GM19452 (cell line): Measurements from ENCODE around the gene AKAP13.

Experiments used
- ATAC-seq: cut with Tn5 transposase; IDR thresholded peaks from one replicate; pipeline ENCODE4 v1.9.1; 2021; ENCODE audit not compliant: unreplicated experiment

Gene AKAP13

DNA sequence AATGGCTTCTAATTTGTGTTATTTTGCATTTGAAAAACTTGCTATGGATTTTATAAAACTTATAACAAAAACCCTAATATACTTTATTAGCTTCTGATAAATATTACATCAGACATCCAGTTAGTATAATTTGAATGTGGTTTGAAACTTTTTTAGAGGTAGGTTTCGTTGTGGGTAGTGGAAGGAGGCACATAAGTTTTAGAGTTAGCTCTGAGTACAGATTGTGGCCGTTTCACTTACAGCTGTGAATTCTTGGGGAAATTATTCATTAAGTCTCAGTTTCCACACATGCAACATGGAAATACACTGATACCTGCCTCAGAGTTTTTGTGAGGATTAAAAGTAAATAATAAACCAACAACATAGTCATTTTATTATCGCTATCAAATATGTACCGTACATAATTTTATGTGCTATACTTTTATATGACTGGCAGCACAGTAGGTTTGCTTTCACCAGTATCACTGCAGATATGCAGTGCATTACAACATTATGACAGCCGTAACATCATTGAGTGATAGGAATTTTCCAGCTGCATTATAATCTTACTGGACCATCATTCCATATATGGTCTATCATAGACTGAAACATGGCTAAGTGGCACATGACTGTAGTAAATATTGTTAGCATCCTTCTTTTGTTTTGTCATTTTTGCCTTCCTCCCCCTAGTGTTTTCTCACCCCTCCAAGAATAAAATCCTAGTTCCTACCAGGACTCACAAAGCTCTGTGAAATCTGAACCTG, 175.6 kb downstream of the AKAP13 start:
- peak; percentile 77 for ATAC-seq

DNA sequence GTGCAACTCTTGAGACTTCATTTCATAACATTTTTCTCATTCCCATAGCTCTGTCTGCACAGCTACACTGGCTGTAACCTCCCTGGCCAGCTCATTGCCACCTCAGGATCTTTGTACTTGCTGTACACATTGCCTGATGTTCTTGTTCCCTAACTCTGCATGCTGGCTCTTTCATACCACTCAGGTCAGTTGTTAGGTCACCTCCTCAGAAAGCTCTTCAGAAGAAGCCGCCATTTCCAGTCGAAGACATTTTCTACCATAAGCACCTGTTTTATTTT, 176.2 kb downstream of the AKAP13 start:
- no peak for ATAC-seq

DNA sequence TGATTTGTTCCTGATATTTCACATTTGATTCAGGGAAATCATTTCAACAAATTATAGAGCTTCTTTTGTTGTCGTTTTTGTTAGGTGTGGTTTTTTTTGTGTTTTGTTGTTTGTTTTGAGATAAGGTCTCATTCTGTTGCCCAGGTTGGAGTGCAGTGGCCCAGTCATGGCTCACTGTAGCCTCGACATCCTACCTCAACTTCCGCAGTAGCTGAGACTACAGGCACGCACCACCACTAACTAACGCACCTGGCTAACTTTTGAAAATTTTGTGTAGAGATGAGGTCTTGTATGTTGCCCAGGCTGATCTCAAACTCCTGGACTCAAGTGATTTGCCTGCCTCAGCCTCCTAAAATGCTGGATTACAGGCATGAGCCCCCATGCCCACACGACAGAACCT, 177.0 kb downstream of the AKAP13 start:
- ATAC-seq = no peak

DNA sequence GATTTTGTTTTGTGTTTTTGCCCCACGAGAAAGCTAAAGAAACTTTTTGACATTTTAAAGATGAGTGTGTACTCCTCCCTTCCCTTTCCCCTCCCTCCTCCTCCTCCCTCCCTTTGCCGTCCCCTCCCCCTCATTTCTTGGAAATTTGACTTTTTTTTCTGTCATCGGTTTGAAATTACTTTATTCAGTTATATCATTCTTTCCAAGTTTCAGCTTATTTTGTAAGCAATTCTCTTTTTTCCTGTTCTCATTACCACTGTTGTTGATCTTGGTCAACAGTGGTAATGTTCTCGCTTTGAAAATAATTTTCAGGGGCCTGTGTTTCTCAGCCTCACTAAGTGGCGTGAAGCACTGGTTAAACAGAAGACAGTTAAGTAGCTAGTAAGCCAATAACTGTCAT, 178.4 kb downstream of the AKAP13 start:
- no peak for ATAC-seq

DNA sequence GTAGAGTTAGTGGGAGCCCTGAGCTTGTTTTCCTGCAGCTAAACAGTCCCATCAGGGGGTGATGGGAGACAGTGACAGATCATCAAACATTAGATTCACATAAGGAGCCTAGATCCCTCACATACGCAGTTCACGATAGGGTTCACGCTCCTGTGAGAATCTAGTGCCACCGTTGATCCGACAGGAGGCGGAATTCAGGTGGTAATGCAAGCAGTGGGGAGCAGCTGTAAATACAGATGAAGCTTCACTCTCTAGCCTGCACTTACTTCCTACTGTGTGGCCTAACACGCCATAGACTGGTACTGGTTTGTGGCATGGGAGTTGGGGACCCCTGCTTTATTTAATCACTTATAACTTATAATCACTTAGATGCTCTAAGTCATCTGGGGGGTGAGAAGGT, 179.1 kb downstream of the AKAP13 start:
- ATAC-seq = no peak

DNA sequence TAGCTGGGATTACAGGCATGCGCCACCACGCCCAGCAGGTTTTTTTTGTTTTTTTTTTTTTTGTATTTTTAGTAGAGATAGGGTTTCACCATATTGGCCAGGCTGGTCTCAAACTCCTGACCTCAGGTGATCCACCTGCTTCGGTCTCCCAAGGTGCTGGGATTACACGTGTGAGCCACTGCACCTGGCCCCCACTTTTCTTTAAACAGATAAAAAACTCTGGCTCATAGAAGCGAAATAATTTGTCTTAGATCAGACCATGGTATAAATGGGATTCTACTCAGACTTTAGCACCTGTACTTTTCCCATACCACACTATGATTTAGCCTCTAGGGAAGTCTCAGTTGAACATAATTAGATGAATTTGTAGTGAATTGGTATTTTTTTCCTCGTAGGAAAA, 182.4 kb downstream of the AKAP13 start:
- ATAC-seq = no peak

DNA sequence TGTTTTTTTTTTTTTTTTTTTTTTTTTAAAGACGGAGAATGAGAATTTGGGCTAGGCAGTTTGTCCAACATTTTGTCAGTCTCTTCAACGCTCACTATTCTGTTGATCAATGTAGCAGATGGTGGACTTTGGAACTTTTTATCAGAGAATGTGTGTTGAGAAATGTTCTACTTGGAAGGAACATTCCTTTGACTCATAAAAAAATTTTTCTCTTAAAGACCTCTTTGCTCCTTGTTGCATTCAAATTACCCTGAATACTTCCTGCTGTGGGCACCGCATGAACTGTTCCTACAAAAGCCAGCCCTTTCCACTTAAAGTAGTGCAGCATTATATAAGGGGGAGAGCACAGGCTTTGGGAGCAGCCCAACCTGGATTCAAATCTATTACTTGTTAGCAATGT, 182.9 kb downstream of the AKAP13 start:
- no peak for ATAC-seq

DNA sequence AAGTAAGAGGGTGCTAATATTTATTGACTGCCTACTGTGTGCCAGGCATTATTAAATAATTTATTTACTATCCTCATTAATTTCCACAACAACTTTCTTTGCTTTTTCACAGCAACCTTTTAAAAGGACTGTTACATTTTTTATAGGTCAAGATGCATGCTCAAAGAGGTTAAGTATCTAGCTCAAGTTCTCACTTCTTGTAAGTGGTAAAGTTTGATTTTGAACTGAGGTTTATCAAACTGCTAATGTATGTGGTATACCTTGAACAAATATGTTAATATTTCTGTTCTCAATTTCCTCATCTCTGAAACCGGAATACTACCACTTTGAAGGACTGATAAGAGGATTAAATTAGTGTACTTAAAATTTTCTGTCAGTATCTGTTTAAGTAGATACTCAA, 183.3 kb downstream of the AKAP13 start:
- ATAC-seq = no peak

DNA sequence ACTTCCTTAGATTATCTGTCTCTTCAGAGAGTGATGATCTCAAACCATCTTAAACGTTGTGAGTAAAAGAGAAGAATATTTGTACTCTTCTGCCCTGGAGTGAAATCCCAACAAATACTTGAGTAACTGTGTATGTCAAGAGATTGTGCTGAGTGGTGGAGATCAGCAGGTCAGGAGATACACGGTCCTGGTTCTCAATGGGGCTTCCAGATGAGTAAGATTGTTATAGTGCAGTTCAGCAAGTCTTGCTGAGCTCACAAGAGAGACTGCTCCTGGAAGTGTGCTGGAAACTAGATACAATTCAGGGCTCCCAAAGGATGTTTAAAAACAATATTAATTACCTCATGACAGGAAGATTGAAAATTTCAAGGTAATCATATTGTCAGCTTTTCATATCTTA, 184.3 kb downstream of the AKAP13 start:
- ATAC-seq = no peak

DNA sequence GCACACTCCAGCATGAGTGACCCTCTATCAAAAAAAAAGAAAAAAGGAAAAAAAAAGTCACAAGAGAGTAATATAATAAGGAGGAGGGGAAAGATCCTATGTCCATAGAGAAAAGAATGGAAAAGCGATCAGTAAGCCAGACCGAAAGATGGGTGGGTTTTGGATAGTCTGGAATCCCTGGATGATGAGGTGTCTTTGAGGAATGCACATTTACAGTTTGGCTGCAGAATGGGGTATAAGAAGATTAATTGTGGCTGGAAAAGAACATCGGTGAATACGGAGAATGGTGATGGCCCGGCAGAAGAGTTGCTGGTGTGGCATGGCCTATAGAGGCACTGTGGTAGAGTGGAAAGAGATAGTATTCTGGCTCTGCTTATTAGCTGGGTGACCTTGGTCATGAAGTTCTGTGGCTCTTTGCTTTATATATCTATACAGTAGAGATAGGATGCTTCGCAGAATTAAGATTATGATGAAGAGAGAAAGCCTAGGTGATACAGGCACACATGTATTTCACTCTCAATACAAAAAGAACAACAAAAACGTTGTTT, 187.9 kb downstream of the AKAP13 start:
- ATAC-seq = no peak

DNA sequence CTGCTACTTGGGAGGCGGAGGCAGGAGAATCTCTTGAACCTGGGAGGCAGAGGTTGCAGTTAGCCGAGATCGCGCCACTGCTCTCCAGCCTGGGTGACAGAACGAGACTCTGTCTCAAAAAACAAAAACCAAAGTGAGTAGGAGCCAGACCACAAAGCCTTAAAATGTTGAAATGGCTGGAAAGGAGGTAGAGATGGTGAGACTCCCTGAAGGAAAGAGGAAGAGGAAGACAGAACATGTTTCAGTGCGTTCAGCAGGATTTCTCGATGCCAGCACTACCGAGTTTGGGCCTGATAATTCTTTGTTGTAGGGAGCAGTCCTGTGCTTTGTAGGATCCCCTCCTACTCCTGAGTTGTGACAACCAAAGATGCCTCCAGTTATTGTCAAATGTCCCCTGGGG, 189.9 kb downstream of the AKAP13 start:
- ATAC-seq = no peak

DNA sequence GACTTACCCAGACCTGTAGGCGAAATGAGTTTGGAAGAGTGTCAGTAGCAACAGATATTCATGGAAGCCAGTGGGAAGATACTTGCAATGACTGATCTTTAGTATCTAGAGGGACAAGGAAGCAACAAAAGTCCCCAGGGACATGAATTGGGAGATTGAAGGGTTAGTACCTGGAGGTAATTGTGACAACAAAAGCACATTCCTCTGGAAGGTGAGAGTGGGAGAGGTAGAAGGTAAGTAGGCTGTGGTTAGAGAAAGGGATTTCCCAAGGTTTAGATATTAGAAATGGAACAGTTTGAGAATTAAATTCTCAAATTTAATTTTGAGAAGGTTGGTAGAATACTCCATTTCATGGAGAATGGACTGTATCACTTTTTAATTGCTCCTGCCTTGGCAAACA, 191.4 kb downstream of the AKAP13 start:
- ATAC-seq = no peak

DNA sequence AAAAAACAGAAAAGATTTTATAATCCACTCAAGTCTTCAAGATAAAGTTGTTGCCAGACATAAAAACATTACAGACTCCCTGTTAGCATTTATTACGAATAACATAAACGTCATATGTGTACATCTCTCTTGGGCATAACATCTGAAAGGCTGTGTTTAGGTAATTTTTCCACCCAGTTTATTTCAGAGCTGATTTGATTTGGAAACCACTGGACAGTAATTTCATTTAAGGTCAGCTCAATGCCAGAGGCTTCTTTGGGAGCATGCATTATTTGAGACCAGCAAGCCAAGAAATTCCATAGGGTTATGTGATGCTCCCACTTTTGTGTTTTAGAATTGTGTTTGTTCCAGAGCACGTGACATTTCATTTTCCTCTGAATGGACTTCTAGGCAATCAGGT, 196.0 kb downstream of the AKAP13 start:
- no peak for ATAC-seq

DNA sequence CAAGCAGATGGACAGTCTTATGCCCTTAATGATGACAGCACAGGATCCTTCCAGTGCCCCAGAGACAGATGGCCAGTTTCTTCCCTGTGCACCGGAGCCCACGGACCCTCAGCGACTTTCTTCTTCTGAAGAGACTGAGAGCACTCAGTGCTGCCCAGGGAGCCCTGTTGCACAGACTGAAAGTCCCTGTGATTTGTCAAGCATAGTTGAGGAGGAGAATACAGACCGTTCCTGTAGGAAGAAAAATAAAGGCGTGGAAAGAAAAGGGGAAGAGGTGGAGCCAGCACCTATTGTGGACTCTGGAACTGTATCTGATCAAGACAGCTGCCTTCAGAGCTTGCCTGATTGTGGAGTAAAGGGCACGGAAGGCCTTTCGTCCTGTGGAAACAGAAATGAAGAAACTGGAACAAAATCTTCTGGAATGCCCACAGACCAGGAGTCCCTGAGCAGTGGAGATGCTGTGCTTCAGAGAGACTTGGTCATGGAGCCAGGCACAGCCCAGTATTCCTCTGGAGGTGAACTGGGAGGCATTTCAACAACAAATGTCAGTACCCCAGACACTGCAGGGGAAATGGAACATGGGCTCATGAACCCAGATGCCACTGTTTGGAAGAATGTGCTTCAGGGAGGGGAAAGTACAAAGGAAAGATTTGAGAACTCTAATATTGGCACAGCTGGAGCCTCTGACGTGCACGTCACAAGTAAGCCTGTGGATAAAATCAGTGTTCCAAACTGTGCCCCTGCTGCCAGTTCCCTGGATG, 198.7 kb downstream of the AKAP13 start:
- no peak for ATAC-seq

DNA sequence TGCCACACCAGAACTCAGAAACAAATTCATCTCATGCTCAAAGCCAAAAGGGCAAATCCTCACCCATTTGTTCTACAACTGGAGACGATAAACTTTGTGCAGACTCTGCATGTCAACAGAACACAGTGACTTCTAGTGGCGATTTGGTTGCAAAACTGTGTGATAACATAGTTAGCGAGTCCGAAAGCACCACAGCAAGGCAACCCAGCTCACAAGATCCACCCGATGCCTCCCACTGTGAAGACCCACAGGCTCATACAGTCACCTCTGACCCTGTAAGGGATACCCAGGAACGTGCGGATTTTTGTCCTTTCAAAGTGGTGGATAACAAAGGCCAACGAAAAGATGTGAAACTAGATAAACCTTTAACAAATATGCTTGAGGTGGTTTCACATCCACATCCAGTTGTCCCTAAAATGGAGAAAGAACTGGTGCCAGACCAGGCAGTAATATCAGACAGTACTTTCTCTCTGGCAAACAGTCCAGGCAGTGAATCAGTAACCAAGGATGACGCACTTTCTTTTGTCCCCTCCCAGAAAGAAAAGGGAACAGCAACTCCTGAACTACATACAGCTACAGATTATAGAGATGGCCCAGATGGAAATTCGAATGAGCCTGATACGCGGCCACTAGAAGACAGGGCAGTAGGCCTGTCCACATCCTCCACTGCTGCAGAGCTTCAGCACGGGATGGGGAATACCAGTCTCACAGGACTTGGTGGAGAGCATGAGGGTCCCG, 199.7 kb downstream of the AKAP13 start:
- no peak for ATAC-seq

DNA sequence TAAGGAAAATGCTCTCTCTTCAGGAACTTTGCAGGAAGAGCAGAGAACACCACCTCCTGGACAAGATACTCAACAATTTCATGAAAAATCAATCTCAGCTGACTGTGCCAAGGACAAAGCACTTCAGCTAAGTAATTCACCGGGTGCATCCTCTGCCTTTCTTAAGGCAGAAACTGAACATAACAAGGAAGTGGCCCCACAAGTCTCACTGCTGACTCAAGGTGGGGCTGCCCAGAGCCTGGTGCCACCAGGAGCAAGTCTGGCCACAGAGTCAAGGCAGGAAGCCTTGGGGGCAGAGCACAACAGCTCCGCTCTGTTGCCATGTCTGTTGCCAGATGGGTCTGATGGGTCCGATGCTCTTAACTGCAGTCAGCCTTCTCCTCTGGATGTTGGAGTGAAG, 200.5 kb downstream of the AKAP13 start:
- no peak for ATAC-seq

DNA sequence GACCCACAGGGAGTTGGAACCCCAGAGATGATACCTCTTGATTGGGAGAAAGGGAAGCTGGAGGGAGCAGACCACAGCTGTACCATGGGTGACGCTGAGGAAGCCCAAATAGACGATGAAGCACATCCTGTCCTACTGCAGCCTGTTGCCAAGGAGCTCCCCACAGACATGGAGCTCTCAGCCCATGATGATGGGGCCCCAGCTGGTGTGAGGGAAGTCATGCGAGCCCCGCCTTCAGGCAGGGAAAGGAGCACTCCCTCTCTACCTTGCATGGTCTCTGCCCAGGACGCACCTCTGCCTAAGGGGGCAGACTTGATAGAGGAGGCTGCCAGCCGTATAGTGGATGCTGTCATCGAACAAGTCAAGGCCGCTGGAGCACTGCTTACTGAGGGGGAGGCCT, 201.1 kb downstream of the AKAP13 start:
- ATAC-seq = no peak

DNA sequence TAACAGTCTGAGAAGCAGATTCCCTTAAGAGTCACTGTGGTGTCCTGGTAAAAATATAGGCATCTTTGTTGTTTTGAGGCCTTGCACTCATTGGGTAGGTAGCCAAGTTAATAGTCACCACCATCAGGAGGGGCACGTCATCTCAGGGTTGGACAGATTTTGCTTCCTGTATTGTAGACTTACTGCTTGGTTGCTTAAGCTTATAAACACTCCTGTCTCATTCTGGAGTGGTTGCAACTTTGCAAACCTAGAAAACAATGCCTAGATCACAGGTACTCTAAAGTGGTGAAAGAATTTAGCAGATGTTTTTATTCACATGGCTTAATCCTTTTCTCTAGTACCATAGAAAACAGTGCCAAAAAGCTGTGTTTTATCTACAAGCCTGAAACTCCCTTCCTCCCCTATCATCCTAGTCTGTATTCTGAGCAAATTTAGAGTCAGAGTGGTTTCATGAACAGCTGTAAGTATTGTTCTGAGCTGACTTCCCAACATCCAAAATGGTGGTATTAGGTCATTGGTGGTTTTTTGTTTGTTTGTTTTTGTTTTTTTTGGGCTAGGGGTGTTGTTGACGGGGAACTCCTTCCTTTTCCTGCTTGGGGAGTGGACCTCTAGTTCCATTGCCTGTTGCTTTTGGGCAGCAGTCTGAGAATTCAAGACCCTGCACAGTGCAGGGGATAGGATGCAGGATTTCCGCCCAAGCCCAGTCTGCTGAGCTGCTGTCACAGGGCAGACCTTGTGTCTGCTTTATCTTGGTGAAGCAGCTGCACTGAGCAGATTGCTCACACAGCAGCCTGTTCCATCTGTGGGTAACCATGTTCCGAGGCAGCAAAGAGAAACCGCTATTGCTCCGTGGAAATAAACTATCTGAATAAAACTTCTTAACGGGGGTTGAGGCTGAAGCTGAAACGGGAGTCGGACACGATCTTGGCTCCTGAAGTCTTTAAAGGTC, 202.0 kb downstream of the AKAP13 start:
- ATAC-seq = peak; percentile 38

DNA sequence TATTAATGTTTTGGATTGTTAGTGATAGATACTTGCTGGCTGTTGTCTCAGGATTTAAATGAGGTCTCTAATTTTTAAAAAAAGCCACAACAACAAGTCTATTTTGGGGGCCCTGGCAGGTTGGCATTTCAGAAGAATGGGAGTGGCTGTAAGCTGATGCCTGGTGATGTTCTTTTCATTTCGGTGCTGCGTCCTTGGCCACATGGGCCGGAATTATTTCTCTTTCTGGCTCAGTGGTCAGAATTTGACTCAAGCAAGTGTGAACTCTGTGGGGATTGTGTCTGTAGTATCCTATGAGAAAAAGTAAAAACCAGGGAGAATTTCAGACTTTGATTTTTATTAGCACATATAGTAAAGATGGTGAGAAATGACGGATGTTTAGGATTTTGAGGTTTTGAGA, 203.0 kb downstream of the AKAP13 start:
- ATAC-seq = no peak

DNA sequence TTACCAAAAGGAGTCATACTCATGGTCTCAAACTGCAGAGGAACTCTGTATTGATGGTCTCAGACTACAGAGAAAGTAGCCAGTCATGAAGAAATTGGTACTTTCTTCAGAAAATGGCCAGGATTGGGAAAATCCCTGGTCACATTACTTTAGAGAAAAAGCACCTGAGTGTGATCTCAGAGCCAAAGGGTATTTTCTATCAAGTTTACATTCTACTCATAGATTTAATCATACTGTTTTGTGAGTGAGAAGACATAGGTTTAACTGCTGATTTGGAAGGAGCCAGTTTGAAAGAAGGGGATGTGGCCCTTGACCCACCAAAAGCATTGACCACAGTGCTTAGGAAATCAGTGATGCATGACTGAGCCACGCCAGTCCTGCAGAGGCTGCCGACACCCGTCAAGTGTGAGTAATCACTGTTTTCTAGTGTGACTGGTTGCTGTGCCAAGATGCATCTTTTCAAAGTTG, 203.6 kb downstream of the AKAP13 start:
- ATAC-seq = peak; percentile 66

DNA sequence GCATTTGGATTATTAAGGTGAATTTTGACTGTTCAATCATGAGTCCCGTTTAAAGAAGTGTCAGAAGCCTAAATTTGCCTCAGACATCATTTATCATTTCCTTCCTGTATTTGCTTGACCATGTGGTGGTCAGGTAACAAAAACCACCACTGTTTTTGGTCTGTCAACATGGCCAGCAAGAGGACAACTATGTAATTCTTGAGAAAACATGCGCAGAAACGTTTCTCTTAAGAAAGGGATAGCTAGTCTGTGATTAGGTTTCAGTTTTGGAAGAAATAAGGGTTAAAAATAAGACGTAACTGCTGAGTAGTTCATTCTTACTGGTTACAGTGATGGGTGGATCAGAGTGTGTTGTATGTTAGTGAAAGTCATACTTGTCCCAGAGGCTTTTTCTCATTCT, 204.5 kb downstream of the AKAP13 start:
- ATAC-seq = no peak
